Transverse colon (tissue), 3 donors: ENCODE measurements around the gene GINS3.

Source experiments
- CTCF ChIP-seq, 5 experiments: fragments of 200-600 bp in 3 of 5; fragments of 450-650 bp in 2 of 5; sonication (generic) in 3 of 5; IDR thresholded peaks; 1 replicate in 2 of 5; 2 replicates in 3 of 5; pipeline ENCODE4 v1.5.1; 2016 to 2017; ENCODE audit warnings: antibody characterized with exemption in 5 of 5, inconsistent platforms in 3 of 5, mild to moderate bottlenecking in 2 of 5, moderate library complexity in 1 of 5
- POLR2A ChIP-seq: fragments of 450-650 bp; IDR thresholded peaks from one replicate; pipeline ENCODE4 v1.6.1; 2016; ENCODE audit warnings: antibody characterized with exemption, mild to moderate bottlenecking, moderate library complexity

DNA sequence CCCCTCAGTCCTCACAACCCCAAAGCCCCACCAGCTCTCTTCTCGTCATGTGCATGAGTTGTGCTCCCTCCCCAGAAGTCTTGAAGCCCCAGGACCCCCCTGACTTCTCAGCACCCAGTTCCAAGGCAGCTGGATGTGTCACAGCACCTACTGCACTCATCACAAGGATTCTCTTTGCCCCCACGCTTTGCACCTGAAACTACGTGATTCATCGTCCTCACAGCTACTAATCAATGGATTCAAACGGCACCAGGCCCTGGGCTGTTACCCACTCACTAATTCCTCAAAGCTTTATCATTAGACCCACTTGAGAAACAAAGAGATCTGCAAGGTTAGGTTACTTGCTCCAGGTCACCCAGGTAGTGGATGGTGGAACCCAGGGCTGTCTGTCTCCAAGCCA, 62.6 kb downstream of the GINS3 start:
- TF ChIP-seq POLR2A: no peak
- no peak for TF ChIP-seq CTCF (IDR thresholded peaks at IDR 0.05)
